Osteoblast (primary cell): Measurements from ENCODE around the gene CHKB. TPM values are rescaled to one million over a fixed set of nuclear protein-coding genes. Genes with fewer than 3 reads are reported as not detected.

Source experiments
- DNase-seq: peaks from one replicate; pipeline ENCODE4 v3.0.0; 2011; ENCODE audit warnings: low spot score, mixed read lengths; ENCODE audit not compliant: insufficient read length; ENCODE audit errors: missing footprints
- H2AFZ ChIP-seq: 2 replicates; pipeline ENCODE4 v1.6.0; 2011; ENCODE audit warnings: mild to moderate bottlenecking, low read length
- H3K27ac ChIP-seq: 2 replicates; pipeline ENCODE4 v1.5.1; 2011; ENCODE audit warnings: mild to moderate bottlenecking, low read depth, low read length, moderate library complexity
- H3K27me3 ChIP-seq: 2 replicates; pipeline ENCODE4 v1.6.0; 2012; ENCODE audit warnings: mild to moderate bottlenecking, control low read depth, inconsistent platforms, low read length, moderate library complexity; ENCODE audit not compliant: insufficient read depth
- H3K36me3 ChIP-seq: 2 replicates; pipeline ENCODE4 v1.5.1; 2011; ENCODE audit warnings: mild to moderate bottlenecking, low read length, control low read depth, moderate library complexity; ENCODE audit not compliant: insufficient read depth
- H3K4me1 ChIP-seq: 2 replicates; pipeline ENCODE4 v1.5.1; 2011; ENCODE audit warnings: mild to moderate bottlenecking, low read length, control low read depth, moderate library complexity; ENCODE audit not compliant: insufficient read depth
- H3K4me2 ChIP-seq: 2 replicates; pipeline ENCODE4 v1.6.0; 2011; ENCODE audit warnings: mild to moderate bottlenecking, low read length; ENCODE audit not compliant: insufficient read depth
- H3K4me3 ChIP-seq: fragments of 200-600 bp; sonication (generic); 3 replicates; pipeline ENCODE4 v1.5.1; 2012; ENCODE audit warnings: mild to moderate bottlenecking, low read length, inconsistent platforms; ENCODE audit not compliant: insufficient read depth
- H3K79me2 ChIP-seq: 2 replicates; pipeline ENCODE4 v1.6.0; 2012; ENCODE audit warnings: mild to moderate bottlenecking, low read length, control low read depth, inconsistent platforms; ENCODE audit not compliant: insufficient read depth
- H3K9me3 ChIP-seq: 2 replicates; pipeline ENCODE4 v1.5.1; 2011; ENCODE audit warnings: low read depth, low read length, control low read depth
- H4K20me1 ChIP-seq: 2 replicates; pipeline ENCODE4 v1.6.0; 2012; ENCODE audit warnings: mild to moderate bottlenecking, low read length, control low read depth; ENCODE audit not compliant: insufficient read depth
- total RNA-seq: library from RNA; depleted of rRNA; stranded (reverse); fragments of >200 nt; gene quantifications from 2 replicates; pipeline ENCODE4 v1.2.3, GENCODE V29; 2012
- TF ChIP-seq, protein P1 (sequence below): IDR thresholded peaks from 2 replicates; pipeline ENCODE4 v1.5.1; 2011; ENCODE audit warnings: mild to moderate bottlenecking, low read depth, low read length, moderate library complexity; ENCODE audit errors: extremely low read depth

Gene CHKB
- total RNA-seq, 1 donor = 28.6 TPM

DNA sequence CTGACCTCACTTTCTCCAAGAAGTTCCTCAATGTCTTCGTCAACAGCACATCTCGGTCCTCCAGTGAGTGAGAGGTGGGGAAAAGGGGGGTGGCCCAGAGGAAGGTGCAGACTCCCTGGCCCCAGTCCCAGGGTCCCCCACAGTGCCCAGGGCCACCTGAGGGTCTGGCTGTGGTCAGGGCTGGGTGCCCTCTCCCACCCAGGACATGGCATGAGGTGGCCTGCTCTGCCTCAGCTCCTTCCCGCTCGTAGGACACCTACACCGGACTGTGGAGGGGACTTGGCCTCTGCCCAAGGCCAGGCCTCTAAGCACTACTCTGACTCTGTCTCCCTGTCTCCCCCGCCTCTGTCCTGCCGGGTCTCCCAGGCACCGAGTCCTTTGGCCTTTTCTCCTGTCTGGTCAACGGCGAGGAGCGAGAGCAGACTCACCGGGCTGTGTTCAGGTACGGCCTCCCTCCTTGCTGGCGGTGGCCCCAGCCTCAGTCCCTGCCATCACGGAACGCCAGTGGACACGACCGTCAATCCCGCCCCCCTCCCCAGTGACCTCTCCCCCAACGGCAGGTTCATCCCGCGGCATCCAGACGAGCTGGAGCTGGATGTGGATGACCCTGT lies 22.5 kb upstream of the CHKB start:
- no peaks in the 10 kb centered on the region for H3K9me3 ChIP-seq
- no peak overlapping the region for H2AFZ ChIP-seq
- no peaks in the 10 kb centered on the region for H4K20me1 ChIP-seq
- peak; percentile 80 for DNase-seq
- H3K4me2 ChIP-seq = no peak overlapping the region
- TF ChIP-seq, protein P1, sequence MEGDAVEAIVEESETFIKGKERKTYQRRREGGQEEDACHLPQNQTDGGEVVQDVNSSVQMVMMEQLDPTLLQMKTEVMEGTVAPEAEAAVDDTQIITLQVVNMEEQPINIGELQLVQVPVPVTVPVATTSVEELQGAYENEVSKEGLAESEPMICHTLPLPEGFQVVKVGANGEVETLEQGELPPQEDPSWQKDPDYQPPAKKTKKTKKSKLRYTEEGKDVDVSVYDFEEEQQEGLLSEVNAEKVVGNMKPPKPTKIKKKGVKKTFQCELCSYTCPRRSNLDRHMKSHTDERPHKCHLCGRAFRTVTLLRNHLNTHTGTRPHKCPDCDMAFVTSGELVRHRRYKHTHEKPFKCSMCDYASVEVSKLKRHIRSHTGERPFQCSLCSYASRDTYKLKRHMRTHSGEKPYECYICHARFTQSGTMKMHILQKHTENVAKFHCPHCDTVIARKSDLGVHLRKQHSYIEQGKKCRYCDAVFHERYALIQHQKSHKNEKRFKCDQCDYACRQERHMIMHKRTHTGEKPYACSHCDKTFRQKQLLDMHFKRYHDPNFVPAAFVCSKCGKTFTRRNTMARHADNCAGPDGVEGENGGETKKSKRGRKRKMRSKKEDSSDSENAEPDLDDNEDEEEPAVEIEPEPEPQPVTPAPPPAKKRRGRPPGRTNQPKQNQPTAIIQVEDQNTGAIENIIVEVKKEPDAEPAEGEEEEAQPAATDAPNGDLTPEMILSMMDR = no peak
- no peaks in the 10 kb centered on the region for H3K36me3 ChIP-seq
- no peak overlapping the region for H3K4me3 ChIP-seq
- H3K27ac ChIP-seq = no peak overlapping the region
- H3K4me1 ChIP-seq = no peaks in the 10 kb centered on the region
- no peaks in the 10 kb centered on the region for H3K79me2 ChIP-seq
- H3K27me3 ChIP-seq = peaks cover 26% of the 10 kb centered on the region

DNA sequence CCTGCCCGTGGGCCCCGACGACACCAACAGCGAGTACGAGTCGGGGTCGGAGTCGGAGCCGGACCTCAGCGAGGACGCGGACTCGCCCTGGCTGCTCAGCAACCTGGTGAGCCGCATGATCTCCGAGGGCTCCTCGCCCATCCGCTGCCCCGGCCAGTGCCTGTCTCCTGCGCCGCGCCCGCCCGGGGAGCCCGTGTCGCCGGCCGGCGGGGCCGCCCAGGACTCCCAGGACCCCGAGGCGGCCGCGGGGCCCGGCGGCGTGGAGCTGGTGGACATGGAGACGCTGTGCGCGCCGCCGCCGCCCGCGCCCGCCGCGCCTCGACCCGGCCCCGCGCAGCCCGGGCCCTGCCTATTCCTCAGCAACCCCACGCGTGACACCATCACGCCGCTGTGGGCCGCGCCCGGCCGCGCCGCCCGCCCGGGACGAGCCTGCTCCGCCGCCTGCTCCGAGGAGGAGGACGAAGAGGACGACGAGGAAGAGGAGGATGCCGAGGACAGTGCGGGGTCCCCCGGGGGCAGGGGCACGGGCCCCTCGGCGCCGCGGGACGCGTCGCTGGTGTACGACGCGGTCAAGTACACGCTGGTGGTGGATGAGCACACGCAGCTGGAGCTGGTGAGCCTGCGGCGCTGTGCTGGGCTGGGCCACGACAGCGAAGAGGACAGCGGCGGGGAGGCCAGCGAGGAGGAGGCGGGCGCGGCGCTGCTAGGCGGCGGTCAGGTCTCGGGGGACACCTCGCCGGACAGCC lies 21.8 kb upstream of the CHKB start:
- peaks cover 4% of the 10 kb centered on the region for H4K20me1 ChIP-seq
- H3K9me3 ChIP-seq = no peaks in the 10 kb centered on the region
- no peak overlapping the region for H3K27ac ChIP-seq
- TF ChIP-seq, protein P1 = no peak
- DNase-seq = peak; percentile 80
- H3K79me2 ChIP-seq = no peaks in the 10 kb centered on the region
- H3K27me3 ChIP-seq = peaks cover 32% of the 10 kb centered on the region
- no peak overlapping the region for H3K4me3 ChIP-seq
- no peak overlapping the region for H3K4me2 ChIP-seq
- no peaks in the 10 kb centered on the region for H3K4me1 ChIP-seq
- no peaks in the 10 kb centered on the region for H3K36me3 ChIP-seq
- H2AFZ ChIP-seq = no peak overlapping the region

DNA sequence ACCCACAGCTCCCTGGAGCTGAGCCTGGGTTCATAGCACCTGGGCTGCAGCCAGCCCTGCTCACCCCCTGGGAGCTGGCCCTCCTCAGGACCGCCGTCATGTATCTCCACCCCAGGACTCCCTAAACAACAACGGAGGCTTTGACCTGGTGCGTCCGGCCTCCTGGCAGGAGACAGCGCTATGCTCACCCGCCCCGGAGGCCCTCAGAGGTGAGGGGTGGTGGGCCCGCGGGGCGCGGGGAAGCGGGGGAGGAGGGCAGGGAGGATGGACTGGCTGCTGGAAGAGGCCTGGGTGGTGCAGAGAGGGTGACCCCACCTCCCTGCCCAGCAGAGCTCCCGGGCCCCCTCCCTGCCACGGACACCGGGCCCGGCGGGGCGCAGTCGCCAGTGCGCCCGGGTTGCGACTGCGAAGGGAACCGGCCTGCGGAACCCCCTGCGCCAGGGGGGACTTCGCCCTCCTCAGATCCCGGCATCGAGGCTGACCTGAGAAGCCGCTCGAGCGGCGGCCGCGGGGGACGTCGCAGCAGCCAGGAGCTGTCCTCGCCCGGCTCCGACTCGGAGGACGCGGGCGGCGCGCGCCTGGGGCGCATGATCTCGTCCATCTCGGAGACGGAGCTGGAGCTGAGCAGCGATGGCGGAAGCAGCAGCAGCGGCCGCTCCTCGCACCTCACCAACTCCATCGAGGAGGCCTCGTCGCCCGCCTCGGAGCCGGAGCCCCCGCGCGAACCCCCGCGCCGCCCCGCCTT lies 21.0 kb upstream of the CHKB start:
- Histone ChIP-seq H3K27ac (no peak overlapping the region), H3K9me3 (no peaks in the 10 kb centered on the region), H4K20me1 (peaks cover 4% of the 10 kb centered on the region), H2AFZ (no peak overlapping the region), H3K4me2 (no peak overlapping the region), H3K4me1 (no peaks in the 10 kb centered on the region), H3K79me2 (no peaks in the 10 kb centered on the region), H3K27me3 (peaks cover 32% of the 10 kb centered on the region), H3K36me3 (no peaks in the 10 kb centered on the region), H3K4me3 (no peak overlapping the region)
- TF ChIP-seq, protein P1 = no peak
- DNase-seq = peak; percentile 83

- H3K27ac ChIP-seq = no peak overlapping the region
- peaks cover 32% of the 10 kb centered on the region for H3K27me3 ChIP-seq
These were observed 19.7 kb upstream of the CHKB start for GRCh38 chr22:50602338-50602700.

More at GRCh38 chr22:50602338-50602700, 19.7 kb upstream of the CHKB start:
- TF ChIP-seq, protein P1 = no peak
- peak; percentile 79 for DNase-seq
- no peaks in the 10 kb centered on the region for H3K79me2 ChIP-seq
- no peaks in the 10 kb centered on the region for H3K4me1 ChIP-seq
- no peak overlapping the region for H2AFZ ChIP-seq
- peaks cover 4% of the 10 kb centered on the region for H4K20me1 ChIP-seq
- H3K4me2 ChIP-seq = no peak overlapping the region
- H3K4me3 ChIP-seq = no peak overlapping the region
- H3K36me3 ChIP-seq = no peaks in the 10 kb centered on the region
- no peaks in the 10 kb centered on the region for H3K9me3 ChIP-seq
